ENCODE measurements around the gene AKR1A1.

AKR1A1 gene

DNA sequence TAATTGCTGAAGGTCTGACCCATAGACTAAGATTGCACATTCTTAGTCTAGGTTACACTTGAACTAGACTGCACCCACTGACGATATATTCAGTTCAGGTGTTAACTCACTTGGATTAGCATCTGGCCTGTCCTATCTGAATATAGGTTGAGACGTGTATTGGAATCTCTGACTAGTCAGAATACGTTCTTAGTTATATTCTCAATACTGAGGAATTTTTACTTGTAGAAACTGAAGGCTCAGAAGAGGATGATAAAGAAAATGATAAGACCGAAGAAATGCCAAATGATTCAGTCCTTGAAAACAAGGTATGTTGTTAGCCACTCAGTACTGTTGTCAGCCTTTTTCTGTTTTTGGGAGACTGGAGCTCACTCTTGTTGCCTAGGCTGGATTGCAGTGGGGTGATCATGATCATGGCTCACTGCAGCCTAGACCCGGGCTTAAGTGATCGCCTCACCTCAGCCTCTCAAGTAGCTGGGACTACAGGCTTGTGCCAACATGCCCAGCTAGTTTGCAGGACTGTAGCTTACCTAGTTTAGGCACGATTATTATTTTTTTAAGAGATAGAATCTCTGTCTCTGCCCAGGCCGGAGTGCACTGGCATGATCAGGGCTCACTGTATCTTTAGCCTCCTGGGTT, 62.4 kb downstream of the AKR1A1 start:
- Histone ChIP-seq H3K9ac (no peak overlapping the region), H3K4me3 (no peak overlapping the region), H3K4me2 (no peak overlapping the region), H3K9me3 (no peaks in the 10 kb centered on the region), H4K20me1 (peaks cover 87% of the 10 kb centered on the region), H3K36me3 (peaks cover 100% of the 10 kb centered on the region), H3K27me3 (no peaks in the 10 kb centered on the region), H3K4me1 (peaks cover 9% of the 10 kb centered on the region), H3K27ac (no peak overlapping the region)
- TF ChIP-seq Cebpa-rat (IDR thresholded peaks at IDR 0.05) = no peak

DNA sequence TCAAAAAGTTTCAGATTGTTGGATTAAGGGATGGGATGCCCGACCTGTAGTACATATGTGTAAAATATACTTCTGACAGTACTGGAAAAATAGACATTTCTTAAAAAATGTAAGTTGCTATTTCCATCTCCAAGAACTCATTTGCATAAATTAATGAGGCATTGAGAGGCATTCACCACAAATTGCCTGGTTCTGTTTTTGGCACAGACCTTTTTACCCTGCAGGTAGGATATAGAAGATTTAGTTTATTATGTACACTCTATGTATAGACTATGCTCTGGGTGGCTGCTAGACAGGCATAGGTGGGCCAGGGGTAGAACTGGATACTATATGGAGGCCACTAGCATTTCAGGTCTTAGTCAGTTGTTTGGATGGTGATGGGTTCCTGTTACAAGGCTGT, 65.3 kb downstream of the AKR1A1 start:
- Histone ChIP-seq H3K9ac (no peak overlapping the region), H3K4me2 (no peak overlapping the region), H3K9me3 (no peaks in the 10 kb centered on the region), H4K20me1 (peaks cover 87% of the 10 kb centered on the region), H3K27me3 (no peaks in the 10 kb centered on the region), H3K27ac (no peak overlapping the region), H3K4me3 (no peak overlapping the region), H3K36me3 (peaks cover 100% of the 10 kb centered on the region), H3K4me1 (no peaks in the 10 kb centered on the region; the same call in 1 of the 2 replicates)
- no peak for TF ChIP-seq Cebpa-rat (IDR thresholded peaks at IDR 0.05)

DNA sequence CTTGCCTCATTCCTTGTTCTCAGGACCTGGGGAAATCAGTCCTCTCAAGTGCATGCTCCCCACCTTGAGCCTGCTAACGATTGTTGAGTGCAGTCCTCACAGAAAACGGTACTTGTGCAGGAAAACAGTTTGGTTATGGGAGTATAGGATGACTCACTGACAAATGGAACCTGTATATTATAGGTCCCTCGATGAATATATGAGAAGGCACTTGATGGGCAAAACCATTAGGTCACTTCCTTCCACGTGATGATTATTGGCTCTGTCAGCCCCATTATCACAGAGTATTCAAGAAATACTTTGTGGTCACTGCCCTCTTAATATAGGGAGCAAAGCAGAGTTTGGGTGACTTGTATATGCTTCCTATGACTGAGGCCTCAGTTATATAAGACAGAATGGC, 67.0 kb downstream of the AKR1A1 start:
- Histone ChIP-seq H3K4me2 (no peak overlapping the region), H3K27me3 (no peaks in the 10 kb centered on the region), H3K27ac (no peak overlapping the region), H3K9me3 (no peaks in the 10 kb centered on the region), H4K20me1 (peaks cover 88% of the 10 kb centered on the region), H3K9ac (no peak overlapping the region), H3K36me3 (peaks cover 92% of the 10 kb centered on the region), H3K4me3 (no peak overlapping the region), H3K4me1 (no peaks in the 10 kb centered on the region; the same call in 1 of the 2 replicates)
- no peak for TF ChIP-seq Cebpa-rat (IDR thresholded peaks at IDR 0.05)

DNA sequence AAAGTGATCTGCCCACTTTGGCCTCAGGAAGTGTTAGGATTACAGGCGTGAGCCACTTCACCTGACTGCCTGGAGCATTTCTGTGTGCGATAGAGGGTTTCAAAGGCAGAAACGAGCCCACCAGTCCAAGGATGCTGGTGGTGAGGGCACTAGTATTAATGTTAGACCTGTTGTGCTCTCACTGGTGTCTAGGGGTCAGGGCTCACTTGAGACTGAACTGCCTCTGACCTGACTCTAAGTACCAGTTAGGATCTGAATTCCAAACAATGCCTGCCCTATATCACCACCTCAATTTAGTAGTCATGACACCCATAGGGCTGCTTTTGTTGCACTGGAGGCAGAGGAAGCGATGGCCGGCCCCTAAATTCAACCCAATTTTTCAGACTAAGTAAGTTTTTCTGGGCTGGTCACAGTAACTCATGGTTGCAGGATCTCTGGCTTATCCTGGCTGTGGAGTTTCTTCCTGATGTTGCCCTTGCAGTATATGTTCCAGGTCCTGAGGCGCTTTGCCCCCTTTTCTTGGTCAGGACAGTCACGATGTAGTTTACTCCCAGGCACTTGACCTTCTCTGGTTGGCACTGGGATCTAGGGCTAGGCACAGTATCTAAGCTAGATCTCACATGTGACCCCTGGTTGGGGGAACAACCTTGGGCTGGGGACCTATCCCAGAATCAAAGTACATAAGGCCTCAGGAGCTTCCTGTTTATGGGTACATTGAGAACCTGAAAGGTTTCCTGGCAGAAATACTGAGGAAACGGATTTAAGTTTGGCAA, 68.7 kb downstream of the AKR1A1 start:
- peaks cover 91% of the 10 kb centered on the region for H3K36me3 ChIP-seq
- H3K27ac ChIP-seq = no peak overlapping the region

More for the DNA sequence above, 68.7 kb downstream of the AKR1A1 start:
- TF ChIP-seq Cebpa-rat (IDR thresholded peaks at IDR 0.05) = no peak
- H3K4me2 ChIP-seq = no peak overlapping the region
- H3K27me3 ChIP-seq = no peaks in the 10 kb centered on the region
- no peaks in the 10 kb centered on the region; the same call in 1 of the 2 replicates for H3K4me1 ChIP-seq
- no peaks in the 10 kb centered on the region for H3K9me3 ChIP-seq
- peaks cover 76% of the 10 kb centered on the region for H4K20me1 ChIP-seq
- H3K9ac ChIP-seq = no peak overlapping the region
- H3K4me3 ChIP-seq = no peak overlapping the region

Measured in BLaER1 (cell line).